NCI-H2171 treated with DMSO at 0.1 percent for 48 hours (cell line): ENCODE data around the gene TC2N.
A peak's percentile ranks its signal among the peaks of the same experiment; 100 is the strongest.
"Not testable (repeated sequence)": the region's sequence is repeated elsewhere in the genome, so short reads cannot be mapped to it uniquely, and the experiment has no call there.

Source experiments
- DNase-seq: peaks from one replicate; lab custom pipeline; 2025; lab: John Stamatoyannopoulos, UW

TC2N gene

GRCh38 chr14:91869556-91869955 is 2.2 kb upstream of the TC2N start:
- DNase-seq: no peak

- no peak for DNase-seq
These were observed 633 bp downstream of the TC2N start for GRCh38 chr14:91866511-91867295.

GRCh38 chr14:91866061-91866460 is 1.3 kb downstream of the TC2N start:
- DNase-seq: no peak

GRCh38 chr14:91862417-91862816 is 4.9 kb downstream of the TC2N start:
- DNase-seq: no peak

- no peak for DNase-seq
These were observed 6.2 kb downstream of the TC2N start for GRCh38 chr14:91861091-91861490.

GRCh38 chr14:91860238-91860637 is 7.1 kb downstream of the TC2N start:
- no peak for DNase-seq

- DNase-seq: no peak
These were observed 8.6 kb downstream of the TC2N start for GRCh38 chr14:91858536-91859275.

- DNase-seq: no peak
These were observed 9.7 kb downstream of the TC2N start for GRCh38 chr14:91857614-91858013.

- no peak for DNase-seq
These were observed 12.9 kb downstream of the TC2N start for GRCh38 chr14:91854327-91854934.

- no peak for DNase-seq
These were observed 15.8 kb downstream of the TC2N start for GRCh38 chr14:91851563-91851962.

GRCh38 chr14:91848504-91849001 is 18.8 kb downstream of the TC2N start:
- DNase-seq: no peak

- DNase-seq: no peak
These were observed 19.6 kb downstream of the TC2N start for GRCh38 chr14:91847693-91848092.

GRCh38 chr14:91845652-91846051 is 21.7 kb downstream of the TC2N start:
- no peak for DNase-seq

GRCh38 chr14:91845056-91845455 is 22.3 kb downstream of the TC2N start:
- not testable (repeated sequence) for DNase-seq

- DNase-seq: no peak
These were observed 23.3 kb downstream of the TC2N start for GRCh38 chr14:91844029-91844428.

GRCh38 chr14:91843437-91843836 is 23.9 kb downstream of the TC2N start:
- no peak for DNase-seq

GRCh38 chr14:91841065-91841464 is 26.3 kb downstream of the TC2N start:
- no peak for DNase-seq

GRCh38 chr14:91839749-91840148 is 27.6 kb downstream of the TC2N start:
- DNase-seq: no peak

GRCh38 chr14:91837076-91837475 is 30.3 kb downstream of the TC2N start:
- DNase-seq: no peak

GRCh38 chr14:91835920-91836843 is 31.2 kb downstream of the TC2N start:
- peak; percentile 91 for DNase-seq

- peak; percentile 38 for DNase-seq
These were observed 32.0 kb downstream of the TC2N start for GRCh38 chr14:91835197-91835919.
